HFFc6 (cell line): ENCODE data around the gene SLC37A3. TPM values are rescaled to one million over a fixed set of nuclear protein-coding genes. Genes with fewer than 3 reads are reported as not detected.
"Not testable (repeated sequence)": the region's sequence is repeated elsewhere in the genome, so short reads cannot be mapped to it uniquely, and the experiment has no call there.

Experiments
- DNase-seq: peaks from one replicate; pipeline ENCODE4 v3.0.0-alpha.2; 2018
- H3K27ac Mint-ChIP-seq: 2 replicates; pipeline ENCODE4 v1.8.0; 2020; ENCODE audit warnings: mild to moderate bottlenecking, mixed read lengths
- H3K27me3 Mint-ChIP-seq: 2 replicates; pipeline ENCODE4 v1.8.0; 2021; ENCODE audit warnings: mild to moderate bottlenecking, moderate library complexity, mixed read lengths; ENCODE audit not compliant: insufficient read depth
- H3K36me3 Mint-ChIP-seq: 2 replicates; pipeline ENCODE4 v1.8.0; 2021; ENCODE audit warnings: low read depth, mixed read lengths
- H3K4me1 Mint-ChIP-seq: 2 replicates; pipeline ENCODE4 v1.8.0; 2020; ENCODE audit warnings: low read depth, mixed read lengths
- H3K4me3 Mint-ChIP-seq: 2 replicates; pipeline ENCODE4 v1.8.0; 2020; ENCODE audit warnings: mild to moderate bottlenecking, moderate library complexity, mixed read lengths
- H3K9me3 Mint-ChIP-seq: 2 replicates; pipeline ENCODE4 v1.8.0; 2020; ENCODE audit warnings: mild to moderate bottlenecking, mixed read lengths
- total RNA-seq, 6 experiments: library from RNA; stranded (reverse); fragmentation: NEBNext Ultra II Directional; extraction: Animal tissue kit (Norgen Biotek cat#: 25700); gene quantifications; 2 replicates in 1 of 6; 3 replicates in 5 of 6; pipeline ENCODE4 v1.2.3, GENCODE V29; 2021
- TF ChIP-seq, protein P1 (sequence below): fragments of 200-600 bp; sonication (generic); IDR thresholded peaks from 2 replicates; pipeline ENCODE4 v1.5.0; 2021; ENCODE audit warnings: antibody characterized with exemption, mild to moderate bottlenecking

The SLC37A3 gene
- total RNA-seq, 6 experiments from 2014 or later = 26.3 to 32.8 (median 27.1) TPM

DNA sequence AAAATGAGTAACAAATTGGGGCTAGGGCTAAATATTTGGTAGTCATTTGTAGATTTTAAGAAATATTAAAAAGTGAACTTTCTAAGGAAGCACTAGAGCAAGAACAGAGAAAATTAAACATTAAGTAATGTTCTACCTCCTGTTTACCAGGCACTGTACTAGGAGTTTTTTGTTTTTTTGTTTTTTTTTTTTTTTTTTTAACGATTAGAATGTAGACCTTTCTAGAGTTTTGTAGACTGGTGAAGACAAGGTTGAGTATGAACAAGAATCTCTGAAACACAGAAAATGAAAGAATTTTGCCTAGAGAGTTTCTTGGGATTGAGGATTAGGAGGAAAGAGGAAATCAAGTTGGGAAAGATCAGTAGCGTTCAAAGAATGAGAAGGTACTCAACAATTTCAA is 73.6 kb downstream of the SLC37A3 start:
- H3K27me3 Mint-ChIP-seq = no peaks in the 10 kb centered on the region; the same call in 1 of the 2 replicates
- no peak overlapping the region for H3K4me3 Mint-ChIP-seq
- TF ChIP-seq, protein P1, sequence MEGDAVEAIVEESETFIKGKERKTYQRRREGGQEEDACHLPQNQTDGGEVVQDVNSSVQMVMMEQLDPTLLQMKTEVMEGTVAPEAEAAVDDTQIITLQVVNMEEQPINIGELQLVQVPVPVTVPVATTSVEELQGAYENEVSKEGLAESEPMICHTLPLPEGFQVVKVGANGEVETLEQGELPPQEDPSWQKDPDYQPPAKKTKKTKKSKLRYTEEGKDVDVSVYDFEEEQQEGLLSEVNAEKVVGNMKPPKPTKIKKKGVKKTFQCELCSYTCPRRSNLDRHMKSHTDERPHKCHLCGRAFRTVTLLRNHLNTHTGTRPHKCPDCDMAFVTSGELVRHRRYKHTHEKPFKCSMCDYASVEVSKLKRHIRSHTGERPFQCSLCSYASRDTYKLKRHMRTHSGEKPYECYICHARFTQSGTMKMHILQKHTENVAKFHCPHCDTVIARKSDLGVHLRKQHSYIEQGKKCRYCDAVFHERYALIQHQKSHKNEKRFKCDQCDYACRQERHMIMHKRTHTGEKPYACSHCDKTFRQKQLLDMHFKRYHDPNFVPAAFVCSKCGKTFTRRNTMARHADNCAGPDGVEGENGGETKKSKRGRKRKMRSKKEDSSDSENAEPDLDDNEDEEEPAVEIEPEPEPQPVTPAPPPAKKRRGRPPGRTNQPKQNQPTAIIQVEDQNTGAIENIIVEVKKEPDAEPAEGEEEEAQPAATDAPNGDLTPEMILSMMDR = no peak
- no peaks in the 10 kb centered on the region for H3K4me1 Mint-ChIP-seq
- DNase-seq = no peak
- no peaks in the 10 kb centered on the region for H3K36me3 Mint-ChIP-seq
- H3K9me3 Mint-ChIP-seq = no peaks in the 10 kb centered on the region
- H3K27ac Mint-ChIP-seq = no peak overlapping the region

DNA sequence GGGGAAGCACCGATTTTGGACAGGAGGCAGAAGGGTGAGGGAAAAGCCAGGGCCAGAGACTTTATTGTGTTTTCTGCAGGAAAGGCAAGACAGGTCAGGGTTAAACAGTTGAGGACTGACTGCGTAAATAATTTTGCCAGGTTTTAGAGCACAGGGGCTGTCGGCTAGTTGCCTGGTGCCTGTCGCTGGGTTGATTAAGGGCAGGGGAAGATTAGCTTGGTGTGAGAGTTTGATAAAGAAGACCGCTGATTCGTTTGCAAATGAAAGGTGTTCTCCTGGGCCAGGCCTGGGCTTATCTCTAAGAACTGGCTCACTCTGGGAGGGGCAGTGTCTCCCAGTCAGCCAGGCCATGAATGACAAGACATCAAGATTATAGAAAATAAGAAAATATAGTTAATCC is 75.6 kb downstream of the SLC37A3 start:
- H3K27me3 Mint-ChIP-seq = no peaks in the 10 kb centered on the region; the same call in 1 of the 2 replicates
- H3K4me3 Mint-ChIP-seq = no peak overlapping the region
- no peak for DNase-seq
- H3K36me3 Mint-ChIP-seq = no peaks in the 10 kb centered on the region
- no peak overlapping the region for H3K27ac Mint-ChIP-seq
- no peaks in the 10 kb centered on the region for H3K4me1 Mint-ChIP-seq
- TF ChIP-seq, protein P1 = no peak
- no peaks in the 10 kb centered on the region for H3K9me3 Mint-ChIP-seq

DNA sequence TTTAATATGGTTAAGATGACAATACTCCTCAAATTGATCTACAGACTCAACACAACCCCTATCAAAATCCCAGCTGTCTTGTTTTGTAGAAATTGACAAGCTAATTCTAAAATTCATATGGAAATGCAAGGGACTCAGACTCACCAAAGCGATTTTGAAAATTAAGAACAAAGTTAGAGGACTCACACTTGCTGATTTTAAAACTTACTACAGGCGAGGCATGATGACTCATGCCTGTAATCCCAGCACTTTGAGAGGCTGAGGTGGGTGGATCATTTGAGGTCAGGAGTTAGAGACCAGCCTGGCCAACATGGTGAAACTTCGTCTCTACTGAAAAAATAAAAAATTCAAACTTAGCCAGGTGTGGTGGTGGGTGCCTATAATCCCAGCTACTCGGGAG is 78.3 kb downstream of the SLC37A3 start:
- H3K4me3 Mint-ChIP-seq, DNase-seq: not testable (repeated sequence)

DNA sequence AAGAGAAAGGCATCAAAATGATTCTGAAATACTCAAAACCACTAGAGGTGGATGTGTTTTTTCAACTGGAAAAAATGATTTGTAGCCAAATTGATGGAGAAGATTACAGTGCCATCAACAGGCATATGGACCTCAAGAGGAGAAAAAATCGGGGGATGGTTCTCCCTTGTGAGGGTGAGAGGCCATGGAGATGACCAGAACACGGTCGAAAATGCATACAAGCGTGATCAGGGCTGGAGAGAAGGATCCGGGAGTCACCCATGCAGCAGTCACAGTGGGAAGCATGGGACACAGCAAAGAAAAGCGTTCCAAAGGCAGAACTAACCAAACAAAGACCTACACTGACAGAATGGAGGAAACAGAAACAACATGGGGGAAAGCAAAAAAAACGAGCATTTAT is 80.3 kb downstream of the SLC37A3 start:
- H3K27ac Mint-ChIP-seq = no peak overlapping the region
- TF ChIP-seq, protein P1 = no peak
- DNase-seq = no peak
- H3K27me3 Mint-ChIP-seq = no peaks in the 10 kb centered on the region; the same call in 1 of the 2 replicates
- no peak overlapping the region for H3K4me3 Mint-ChIP-seq
- H3K36me3 Mint-ChIP-seq = peaks cover under 1% of the 10 kb centered on the region; the same call in 1 of the 2 replicates
- peaks cover under 1% of the 10 kb centered on the region; the same call in 1 of the 2 replicates for H3K9me3 Mint-ChIP-seq
- H3K4me1 Mint-ChIP-seq = peaks cover 22% of the 10 kb centered on the region

More for the DNA sequence above, 78.3 kb downstream of the SLC37A3 start:
- H3K27me3 Mint-ChIP-seq, H3K9me3 Mint-ChIP-seq, H3K36me3 Mint-ChIP-seq, H3K27ac Mint-ChIP-seq: not testable (repeated sequence)
- peaks cover 20% of the 10 kb centered on the region for H3K4me1 Mint-ChIP-seq

- Mint-ChIP-seq H3K4me1 (peaks cover 22% of the 10 kb centered on the region), H3K27ac (no peak overlapping the region), H3K27me3 (peaks cover 3% of the 10 kb centered on the region; the same call in 1 of the 2 replicates), H3K9me3 (peaks cover 5% of the 10 kb centered on the region; the same call in 1 of the 2 replicates), H3K36me3 (peaks cover 5% of the 10 kb centered on the region; the same call in 1 of the 2 replicates), H3K4me3 (no peak overlapping the region)
- TF ChIP-seq, protein P1 = no peak
- DNase-seq = no peak
These were observed 80.7 kb downstream of the SLC37A3 start for GRCh38 chr7:140317597-140317996.

DNA sequence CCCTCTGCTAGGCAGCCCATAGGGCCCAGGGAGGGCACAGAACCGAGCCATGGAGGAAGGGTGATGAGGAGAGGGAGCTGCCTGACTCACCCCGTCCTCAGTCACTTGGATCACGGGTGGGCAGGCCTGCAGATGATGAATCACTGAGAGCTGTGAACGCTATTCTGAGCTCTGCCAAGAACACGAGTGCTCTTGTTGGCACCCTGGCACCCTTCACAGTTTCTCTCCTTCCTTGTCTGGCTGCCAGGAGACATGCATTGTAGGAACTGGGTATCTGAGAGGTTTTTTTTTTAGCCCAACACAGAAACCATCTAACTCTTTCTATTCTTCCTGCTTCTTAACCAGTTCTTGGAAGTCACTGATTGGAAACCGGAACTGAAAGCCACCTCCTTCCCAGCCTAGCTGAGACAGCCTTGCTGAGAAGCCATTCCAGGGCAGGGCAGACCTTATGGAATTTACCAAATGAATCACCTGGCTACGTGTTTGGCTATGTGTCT is 82.1 kb downstream of the SLC37A3 start:
- Mint-ChIP-seq H3K4me3 (peak overlapping the region; percentile 86), H3K4me1 (peaks cover 22% of the 10 kb centered on the region), H3K9me3 (peaks cover 10% of the 10 kb centered on the region; the same call in 1 of the 2 replicates), H3K36me3 (peaks cover 12% of the 10 kb centered on the region; the same call in 1 of the 2 replicates), H3K27ac (peak overlapping the region; percentile 90), H3K27me3 (peaks cover 3% of the 10 kb centered on the region; the same call in 1 of the 2 replicates)
- TF ChIP-seq, protein P1 = no peak
- DNase-seq = peak; percentile 71
